ENCODE data around the gene CDCA4.

- TF ChIP-seq, protein P1, sequence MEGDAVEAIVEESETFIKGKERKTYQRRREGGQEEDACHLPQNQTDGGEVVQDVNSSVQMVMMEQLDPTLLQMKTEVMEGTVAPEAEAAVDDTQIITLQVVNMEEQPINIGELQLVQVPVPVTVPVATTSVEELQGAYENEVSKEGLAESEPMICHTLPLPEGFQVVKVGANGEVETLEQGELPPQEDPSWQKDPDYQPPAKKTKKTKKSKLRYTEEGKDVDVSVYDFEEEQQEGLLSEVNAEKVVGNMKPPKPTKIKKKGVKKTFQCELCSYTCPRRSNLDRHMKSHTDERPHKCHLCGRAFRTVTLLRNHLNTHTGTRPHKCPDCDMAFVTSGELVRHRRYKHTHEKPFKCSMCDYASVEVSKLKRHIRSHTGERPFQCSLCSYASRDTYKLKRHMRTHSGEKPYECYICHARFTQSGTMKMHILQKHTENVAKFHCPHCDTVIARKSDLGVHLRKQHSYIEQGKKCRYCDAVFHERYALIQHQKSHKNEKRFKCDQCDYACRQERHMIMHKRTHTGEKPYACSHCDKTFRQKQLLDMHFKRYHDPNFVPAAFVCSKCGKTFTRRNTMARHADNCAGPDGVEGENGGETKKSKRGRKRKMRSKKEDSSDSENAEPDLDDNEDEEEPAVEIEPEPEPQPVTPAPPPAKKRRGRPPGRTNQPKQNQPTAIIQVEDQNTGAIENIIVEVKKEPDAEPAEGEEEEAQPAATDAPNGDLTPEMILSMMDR (IDR thresholded peaks at IDR 0.05) = no peak
- TF ChIP-seq POLR2AphosphoS5 (IDR thresholded peaks at IDR 0.05) (no peak), POLR2A (IDR thresholded peaks at IDR 0.05) (no peak)
Measured at GRCh38 chr14:104998801-104999200, 22.1 kb downstream of the CDCA4 start.
